Endodermal cell (in vitro differentiated cells): ENCODE results near the gene DAW1. TPM values are rescaled to one million over a fixed set of nuclear protein-coding genes. Genes with fewer than 3 reads are reported as not detected.

Experiments used
- DNase-seq: peaks from one replicate; pipeline ENCODE4 v3.0.0-alpha.2; 2017
- H3K27ac ChIP-seq: 2 replicates; pipeline ENCODE4 v1.5.1; 2013; ENCODE audit warnings: mild to moderate bottlenecking, low read depth, low read length, moderate library complexity
- H3K27me3 ChIP-seq: 2 replicates; pipeline ENCODE4 v1.6.1; 2013; ENCODE audit warnings: mild to moderate bottlenecking, low read length, moderate library complexity; ENCODE audit not compliant: insufficient read depth, control insufficient read depth, poor library complexity, severe bottlenecking
- H3K36me3 ChIP-seq: 2 replicates; pipeline ENCODE4 v1.7.0; 2013; ENCODE audit warnings: mild to moderate bottlenecking, low read length, moderate library complexity; ENCODE audit not compliant: control insufficient read depth, insufficient read depth
- H3K4me1 ChIP-seq: one replicate; pipeline ENCODE4 v1.7.0; 2013; ENCODE audit warnings: low read length; ENCODE audit not compliant: control insufficient read depth, insufficient read depth
- H3K4me3 ChIP-seq: 2 replicates; pipeline ENCODE4 v1.5.1; 2013; ENCODE audit warnings: mild to moderate bottlenecking, low read length, moderate library complexity
- H3K9ac ChIP-seq: 2 replicates; pipeline ENCODE4 v1.6.1; 2013; ENCODE audit warnings: mild to moderate bottlenecking, low read length, moderate library complexity; ENCODE audit not compliant: poor library complexity, severe bottlenecking; ENCODE audit errors: extremely low read depth
- H3K9me3 ChIP-seq: 2 replicates; pipeline ENCODE4 v1.6.1; 2013; ENCODE audit warnings: mild to moderate bottlenecking, low read length, moderate library complexity; ENCODE audit not compliant: control insufficient read depth
- H3K27ac Mint-ChIP-seq: 2 replicates; pipeline ENCODE4 v1.8.0; 2020; ENCODE audit warnings: mixed read lengths
- H3K27me3 Mint-ChIP-seq: 2 replicates; pipeline ENCODE4 v1.8.0; 2021; ENCODE audit warnings: mild to moderate bottlenecking, mixed read lengths; ENCODE audit not compliant: insufficient read depth
- H3K36me3 Mint-ChIP-seq: 2 replicates; pipeline ENCODE4 v1.8.0; 2020; ENCODE audit warnings: low read depth, mixed read lengths
- H3K4me1 Mint-ChIP-seq: 2 replicates; pipeline ENCODE4 v1.8.0; 2020; ENCODE audit warnings: mixed read lengths
- H3K4me3 Mint-ChIP-seq: 2 replicates; pipeline ENCODE4 v1.8.0; 2020; ENCODE audit warnings: mild to moderate bottlenecking, moderate library complexity, mixed read lengths
- H3K9me3 Mint-ChIP-seq: 2 replicates; pipeline ENCODE4 v1.8.0; 2020; ENCODE audit warnings: mild to moderate bottlenecking, mixed read lengths
- CTCF ChIP-seq: fragments of 200-600 bp; sonication (generic); conservative IDR thresholded peaks from 2 replicates; pipeline ENCODE4 v1.5.0; 2021; ENCODE audit warnings: antibody characterized with exemption, mild to moderate bottlenecking
- WGBS, 2 experiments: methylation state at CpG; one replicate each; pipeline versions ENCODE4 v1.1.5 to v1.1.7; 2013; ENCODE audit warnings: missing lambda C conversion rate in 2 of 2, mixed read lengths in 1 of 2; ENCODE audit not compliant: insufficient coverage in 1 of 2, insufficient read length in 1 of 2; 5-methylcytosine and 5-hydroxymethylcytosine counted together
- total RNA-seq, 2 donors: library from RNA; stranded (reverse); fragmentation: NEBNext Ultra II Directional in 1 of 2; extraction: Animal tissue kit (Norgen Biotek cat#: 25700) in 1 of 2; gene quantifications; 2 replicates in 1 of 2; 3 replicates in 1 of 2; pipeline ENCODE4 v1.2.1, GENCODE V29; 2021

The DAW1 gene
- total RNA-seq, 2 donors from 2014 or later = 0.27 TPM; not detected in 1

DNA sequence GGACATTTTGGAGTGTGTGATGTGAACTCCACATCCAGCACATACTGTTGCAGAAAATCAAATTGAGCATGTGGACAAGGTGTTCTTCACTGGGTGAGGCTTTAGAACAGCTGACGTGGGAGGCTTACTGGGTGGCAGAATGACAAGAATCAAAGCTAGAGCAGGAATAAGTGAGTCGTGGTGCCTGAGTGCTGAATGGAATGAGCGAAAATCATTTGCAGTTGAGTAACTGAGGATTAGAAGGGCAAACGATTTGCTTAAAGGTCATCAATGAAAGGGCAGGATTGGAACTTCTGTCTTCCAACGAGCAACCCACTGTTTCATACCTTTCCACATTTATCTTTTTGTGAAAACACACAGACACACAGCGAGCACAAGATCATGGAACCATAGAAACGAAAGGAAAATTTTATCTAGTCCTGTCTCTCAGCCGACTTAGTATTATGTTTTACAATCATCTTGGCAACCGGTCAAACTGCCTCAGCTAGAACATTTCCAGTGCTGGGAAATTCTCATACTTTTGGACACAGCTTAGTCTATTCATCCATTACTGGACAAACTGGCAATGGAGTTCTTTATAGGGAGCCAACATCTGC is 7.2 kb upstream of the DAW1 start:
- no peak for TF ChIP-seq CTCF
- peaks cover 8% of the 10 kb centered on the region for H3K4me1 Mint-ChIP-seq
- no peak overlapping the region for H3K4me3 Mint-ChIP-seq

GRCh38 chr2:227865291-227865690 is 6.1 kb upstream of the DAW1 start:
- H3K4me1 ChIP-seq = peaks cover 5% of the 10 kb centered on the region
- H3K9me3 Mint-ChIP-seq = no peaks in the 10 kb centered on the region
- no peaks in the 10 kb centered on the region for H3K9me3 ChIP-seq
- WGBS, 2 experiments = 87 to 93% methylated on average over 4 of the region's 4 CpGs
- no peak overlapping the region for H3K27ac ChIP-seq
- no peak for TF ChIP-seq CTCF
- peaks cover 8% of the 10 kb centered on the region for H3K4me1 Mint-ChIP-seq
- no peaks in the 10 kb centered on the region for H3K27me3 ChIP-seq
- H3K9ac ChIP-seq = no peak overlapping the region
- H3K27ac Mint-ChIP-seq = no peak overlapping the region
- H3K4me3 Mint-ChIP-seq = no peak overlapping the region
- no peaks in the 10 kb centered on the region for H3K36me3 ChIP-seq
- H3K4me3 ChIP-seq = no peak overlapping the region
- H3K36me3 Mint-ChIP-seq = no peaks in the 10 kb centered on the region
- H3K27me3 Mint-ChIP-seq = peaks cover 2% of the 10 kb centered on the region
- DNase-seq = no peak

More for the DNA sequence above, 7.2 kb upstream of the DAW1 start:
- Histone ChIP-seq H3K4me1 (peaks cover 5% of the 10 kb centered on the region), H3K27ac (no peak overlapping the region), H3K27me3 (no peaks in the 10 kb centered on the region), H3K36me3 (no peaks in the 10 kb centered on the region), H3K4me3 (no peak overlapping the region), H3K9ac (no peak overlapping the region), H3K9me3 (no peaks in the 10 kb centered on the region)
- no peak overlapping the region for H3K27ac Mint-ChIP-seq
- no peaks in the 10 kb centered on the region for H3K27me3 Mint-ChIP-seq
- no peaks in the 10 kb centered on the region for H3K36me3 Mint-ChIP-seq
- H3K9me3 Mint-ChIP-seq = no peaks in the 10 kb centered on the region
- no peak for DNase-seq
- 81 to 84% methylated on average over 8 to 9 of the region's 9 CpGs for WGBS, 2 experiments

DNA sequence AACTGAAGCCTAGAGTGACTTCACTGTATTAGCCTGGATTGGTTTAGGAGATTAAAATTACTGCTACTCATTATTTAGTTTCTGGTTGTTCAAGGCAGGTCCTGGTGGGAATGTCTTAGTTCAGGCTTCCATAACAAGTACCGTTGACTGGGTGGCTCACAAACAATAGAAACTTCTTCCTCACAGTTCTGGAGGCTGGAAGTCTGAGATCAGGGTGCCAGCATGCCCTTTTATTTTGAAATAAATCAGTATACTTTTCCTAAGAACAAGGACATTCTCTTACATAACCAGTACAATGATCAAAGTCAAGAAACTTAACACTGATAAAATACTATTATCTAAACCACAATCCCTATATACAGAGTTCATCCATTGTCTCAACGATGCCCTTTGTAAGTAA is 4.0 kb upstream of the DAW1 start:
- no peak for DNase-seq
- 87 to 100% methylated on average over 1 to 2 of the region's 2 CpGs for WGBS, 2 experiments

More for the DNA sequence above, 4.0 kb upstream of the DAW1 start:
- H3K27ac Mint-ChIP-seq = no peak overlapping the region
- H3K9ac ChIP-seq = no peak overlapping the region
- no peaks in the 10 kb centered on the region for H3K36me3 Mint-ChIP-seq
- peaks cover 9% of the 10 kb centered on the region for H3K4me1 ChIP-seq
- no peaks in the 10 kb centered on the region for H3K9me3 ChIP-seq
- H3K36me3 ChIP-seq = no peaks in the 10 kb centered on the region
- H3K9me3 Mint-ChIP-seq = no peaks in the 10 kb centered on the region
- no peak overlapping the region for H3K27ac ChIP-seq
- H3K27me3 ChIP-seq = peaks cover 8% of the 10 kb centered on the region
- H3K4me3 ChIP-seq = no peak overlapping the region
- H3K4me1 Mint-ChIP-seq = peaks cover 8% of the 10 kb centered on the region
- TF ChIP-seq CTCF = no peak
- H3K4me3 Mint-ChIP-seq = no peak overlapping the region
- H3K27me3 Mint-ChIP-seq = peaks cover 10% of the 10 kb centered on the region
